ENCODE measurements around the gene CABLES2.

- TF ChIP-seq, protein P1, sequence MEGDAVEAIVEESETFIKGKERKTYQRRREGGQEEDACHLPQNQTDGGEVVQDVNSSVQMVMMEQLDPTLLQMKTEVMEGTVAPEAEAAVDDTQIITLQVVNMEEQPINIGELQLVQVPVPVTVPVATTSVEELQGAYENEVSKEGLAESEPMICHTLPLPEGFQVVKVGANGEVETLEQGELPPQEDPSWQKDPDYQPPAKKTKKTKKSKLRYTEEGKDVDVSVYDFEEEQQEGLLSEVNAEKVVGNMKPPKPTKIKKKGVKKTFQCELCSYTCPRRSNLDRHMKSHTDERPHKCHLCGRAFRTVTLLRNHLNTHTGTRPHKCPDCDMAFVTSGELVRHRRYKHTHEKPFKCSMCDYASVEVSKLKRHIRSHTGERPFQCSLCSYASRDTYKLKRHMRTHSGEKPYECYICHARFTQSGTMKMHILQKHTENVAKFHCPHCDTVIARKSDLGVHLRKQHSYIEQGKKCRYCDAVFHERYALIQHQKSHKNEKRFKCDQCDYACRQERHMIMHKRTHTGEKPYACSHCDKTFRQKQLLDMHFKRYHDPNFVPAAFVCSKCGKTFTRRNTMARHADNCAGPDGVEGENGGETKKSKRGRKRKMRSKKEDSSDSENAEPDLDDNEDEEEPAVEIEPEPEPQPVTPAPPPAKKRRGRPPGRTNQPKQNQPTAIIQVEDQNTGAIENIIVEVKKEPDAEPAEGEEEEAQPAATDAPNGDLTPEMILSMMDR (IDR thresholded peaks at IDR 0.05; ENCODE audit: low read depth, low read length, poor library complexity, severe bottlenecking), result no peak
- TF ChIP-seq EZH2phosphoT487 (IDR thresholded peaks at IDR 0.05; ENCODE audit: borderline replicate concordance, low read length), result no peak
Observed at GRCh38 chr20:62408640-62409039, 1.6 kb upstream of the CABLES2 start.
